GM19351 (cell line): Measurements from ENCODE around the gene MAP1B.
"Not testable (repeated sequence)": the region's sequence is repeated elsewhere in the genome, so short reads cannot be mapped to it uniquely, and the experiment has no call there.

Experiments
- ATAC-seq: cut with Tn5 transposase; IDR thresholded peaks from one replicate; pipeline ENCODE4 v1.9.1; 2021; ENCODE audit warnings: mild to moderate bottlenecking, moderate library complexity; ENCODE audit not compliant: unreplicated experiment

MAP1B gene

DNA sequence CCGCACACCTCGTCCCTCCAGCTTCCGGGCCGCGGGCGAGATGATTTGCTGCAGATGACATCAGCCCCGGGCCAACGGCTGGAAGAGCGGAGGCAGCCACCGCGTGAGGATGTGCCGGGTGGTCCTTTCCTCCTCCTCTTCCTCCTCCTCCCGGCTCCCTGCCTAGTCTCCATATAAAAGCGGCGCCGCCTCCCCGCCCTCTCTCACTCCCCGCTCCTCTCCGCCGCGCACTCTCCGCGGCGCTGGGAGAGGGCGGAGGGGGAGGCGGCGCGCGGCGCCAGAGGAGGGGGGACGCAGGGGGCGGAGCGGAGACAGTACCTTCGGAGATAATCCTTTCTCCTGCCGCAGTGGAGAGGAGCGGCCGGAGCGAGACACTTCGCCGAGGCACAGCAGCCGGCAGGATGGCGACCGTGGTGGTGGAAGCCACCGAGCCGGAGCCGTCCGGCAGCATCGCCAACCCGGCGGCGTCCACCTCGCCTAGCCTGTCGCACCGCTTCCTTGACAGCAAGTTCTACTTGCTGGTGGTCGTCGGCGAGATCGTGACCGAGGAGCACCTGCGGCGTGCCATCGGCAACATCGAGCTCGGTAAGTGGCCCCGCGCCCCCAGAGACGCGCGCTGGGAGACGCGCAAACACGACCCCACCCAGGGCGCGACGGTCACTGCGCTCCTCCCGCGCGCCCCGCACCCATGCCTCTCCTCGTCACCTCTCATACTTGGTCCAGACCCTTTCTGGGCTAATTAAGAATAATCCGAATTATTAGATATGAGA is at the start of gene MAP1B:
Gene MAP1B, plus strand, starts transcription at position 345 of the 770 bp plus-strand sequence. Its CDS starts 57 bp downstream, at position 402.
- ATAC-seq = peak; percentile 27

- no peak for ATAC-seq
Observed at GRCh38 chr5:72057816-72058215, 49.5 kb upstream of the MAP1B start.

- ATAC-seq = no peak
Observed at GRCh38 chr5:72063219-72063819, 44.0 kb upstream of the MAP1B start.

DNA sequence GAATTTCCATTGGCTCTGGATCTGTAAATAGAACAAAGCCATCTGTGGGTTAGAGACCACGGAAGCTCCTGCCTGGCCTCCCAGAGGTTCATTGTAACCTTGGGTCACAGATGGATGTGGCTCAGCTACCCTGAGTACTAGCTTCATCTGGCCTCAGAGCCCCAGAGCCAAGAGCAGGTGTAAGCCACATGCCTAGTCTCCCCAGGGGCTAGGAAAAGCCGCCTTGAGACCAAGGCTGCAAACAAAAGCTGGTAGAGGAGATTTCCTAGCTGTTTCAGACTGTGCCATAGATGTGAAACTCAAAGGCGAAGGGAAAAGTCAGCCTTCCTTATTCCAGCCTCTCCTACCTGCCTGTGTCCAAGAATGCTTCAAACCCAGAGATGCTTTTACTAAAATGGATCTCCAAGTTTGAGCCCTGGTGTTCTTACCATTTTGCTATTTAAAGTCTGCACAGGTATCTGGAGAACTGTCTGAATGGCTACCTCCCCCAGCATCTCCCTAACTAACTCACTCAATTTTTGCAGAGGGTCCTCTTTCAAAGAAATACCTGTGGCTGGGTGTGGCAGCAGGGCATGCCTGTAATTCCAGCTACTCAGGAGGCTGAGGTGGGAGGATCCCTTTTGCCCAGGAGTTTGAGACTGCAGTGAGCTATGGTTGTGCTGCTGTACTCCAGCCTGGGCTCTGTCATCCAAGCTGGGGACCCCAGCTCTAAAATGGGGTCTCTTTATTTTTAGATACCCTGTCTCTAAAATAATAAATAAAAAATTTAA is 42.3 kb upstream of the MAP1B start:
- ATAC-seq = no peak

GRCh38 chr5:72065751-72066255 is 41.5 kb upstream of the MAP1B start:
- ATAC-seq = no peak

DNA sequence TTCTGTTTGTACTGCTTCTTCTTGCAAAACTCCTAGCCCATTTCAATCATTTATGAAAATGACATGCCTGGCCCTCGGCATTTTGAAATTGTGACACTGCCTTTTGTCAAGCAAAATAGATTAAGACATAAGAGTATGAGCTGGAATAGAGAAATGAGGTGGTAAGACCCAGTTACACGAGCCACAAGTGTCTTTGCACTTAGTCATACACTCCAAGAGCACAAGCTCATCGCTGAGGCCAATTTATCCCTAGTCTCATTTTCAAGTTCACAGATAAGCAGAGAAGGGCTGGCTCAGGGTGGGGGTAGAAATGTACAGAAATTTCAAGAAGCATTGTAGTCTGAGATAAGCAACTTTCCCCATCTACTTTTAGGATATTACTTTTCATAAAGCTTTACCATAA is 40.6 kb upstream of the MAP1B start:
- no peak for ATAC-seq

- no peak for ATAC-seq
Observed at GRCh38 chr5:72067682-72068470, 39.4 kb upstream of the MAP1B start.

GRCh38 chr5:72070529-72070928 is 36.7 kb upstream of the MAP1B start:
- ATAC-seq = no peak

DNA sequence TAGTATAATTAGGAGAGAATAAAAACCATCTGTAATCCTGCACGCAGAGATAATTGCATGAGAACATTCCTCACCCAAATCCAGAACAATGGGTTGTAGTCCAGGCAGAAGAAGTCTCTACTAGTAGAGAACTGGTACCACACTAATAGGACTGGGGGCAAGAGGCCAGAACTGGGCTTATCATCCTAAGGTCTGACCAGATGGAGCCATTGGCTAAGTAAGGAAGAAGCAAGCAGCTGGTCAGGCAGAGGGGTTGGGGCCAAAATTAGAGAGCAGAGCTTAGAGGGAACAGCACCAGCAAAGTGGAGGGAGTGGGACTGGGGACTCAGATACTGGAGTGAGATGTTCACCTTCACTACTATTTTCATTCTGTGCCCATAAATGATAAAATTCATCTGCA is 35.4 kb upstream of the MAP1B start:
- ATAC-seq = no peak

DNA sequence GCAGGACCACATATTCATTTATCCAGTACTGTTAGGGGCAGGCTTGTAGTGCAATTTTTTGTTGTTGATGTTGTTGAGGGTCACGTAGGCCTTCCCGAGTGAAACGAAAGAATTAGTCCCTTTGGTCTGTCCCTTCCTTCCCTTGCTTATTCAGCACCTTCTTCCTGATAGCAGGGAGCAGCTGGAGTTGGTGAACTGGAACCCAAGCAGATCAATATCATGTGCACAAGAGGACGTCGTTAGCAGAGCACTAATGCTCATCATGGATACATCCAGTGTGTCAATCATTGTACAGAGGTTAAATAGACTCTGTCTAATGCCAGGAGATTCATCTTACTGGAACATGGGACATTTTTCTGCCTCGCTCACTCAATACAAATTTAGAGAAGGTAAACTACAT is 33.0 kb upstream of the MAP1B start:
- ATAC-seq = no peak

- no peak for ATAC-seq
Observed at GRCh38 chr5:72075461-72075860, 31.8 kb upstream of the MAP1B start.

DNA sequence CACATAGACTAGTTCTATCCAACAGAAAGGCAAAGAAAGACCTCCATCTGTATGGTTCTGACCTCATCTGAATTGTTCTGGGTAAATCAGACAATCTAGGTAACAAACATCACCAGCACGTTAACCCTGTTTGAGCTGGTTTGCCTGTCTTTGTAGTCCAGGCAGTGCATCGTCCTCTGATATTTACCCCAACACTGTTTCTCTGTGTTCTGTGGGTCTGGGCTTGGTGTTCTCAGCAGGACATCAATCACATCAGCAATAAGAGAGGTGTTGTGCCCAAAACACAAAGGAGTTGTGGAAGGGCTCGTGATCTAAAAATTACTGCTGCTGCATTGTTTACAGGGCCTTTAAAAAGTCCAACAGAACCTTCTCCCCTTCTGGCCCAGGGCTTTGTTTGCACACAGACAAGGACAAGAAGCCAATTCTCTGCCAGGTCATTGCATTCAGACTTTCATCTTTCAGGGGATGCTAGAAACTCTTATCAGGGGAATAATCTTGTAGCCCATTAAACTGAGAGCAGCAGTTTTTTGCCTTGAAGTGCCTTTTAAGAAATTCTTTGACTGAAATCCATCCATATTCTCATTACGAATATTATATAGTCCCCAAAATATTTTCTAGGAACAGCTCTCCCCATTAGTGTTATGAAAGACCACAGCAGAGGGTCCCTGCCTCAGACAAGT is 30.5 kb upstream of the MAP1B start:
- no peak for ATAC-seq

DNA sequence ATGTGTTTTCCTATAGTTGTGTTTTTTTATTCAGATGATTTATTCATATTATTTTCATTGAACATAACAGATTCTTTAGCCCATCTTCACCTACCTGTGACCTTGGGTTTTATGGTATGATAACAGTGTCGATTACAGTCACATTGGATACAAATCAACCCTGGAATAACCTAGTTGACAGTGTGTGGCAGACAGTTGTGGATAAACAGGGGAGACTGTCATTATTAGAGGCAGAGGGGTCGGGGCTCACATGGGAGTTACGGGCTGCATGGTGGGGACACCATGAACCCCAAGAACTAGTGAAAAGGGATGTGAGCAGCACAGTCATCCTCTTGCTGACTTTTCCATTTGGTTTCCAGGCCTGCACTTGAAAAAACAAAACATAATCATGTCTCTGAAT is 29.9 kb upstream of the MAP1B start:
- no peak for ATAC-seq

GRCh38 chr5:72079288-72079687 is 28.0 kb upstream of the MAP1B start:
- no peak for ATAC-seq

- ATAC-seq = no peak
Observed at GRCh38 chr5:72082048-72082447, 25.2 kb upstream of the MAP1B start.

DNA sequence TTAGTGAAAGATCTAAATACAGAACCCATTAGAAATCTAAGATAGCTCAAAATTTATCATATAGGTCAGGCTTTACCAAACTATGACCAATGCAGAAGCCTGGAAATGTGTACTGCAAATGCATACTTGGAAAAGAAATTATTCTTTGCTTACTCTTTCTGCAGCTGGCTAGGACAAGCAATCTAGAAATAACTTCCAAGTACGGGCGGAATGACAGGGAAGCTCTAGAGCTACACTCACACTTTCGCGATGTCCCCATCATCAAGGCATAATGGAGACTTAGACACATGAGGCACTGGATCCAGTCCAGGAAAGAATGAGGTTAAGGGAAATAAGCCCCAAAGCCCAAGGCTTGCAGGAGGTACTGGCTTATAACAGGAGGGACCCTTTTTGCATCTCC is 22.4 kb upstream of the MAP1B start:
- no peak for ATAC-seq

DNA sequence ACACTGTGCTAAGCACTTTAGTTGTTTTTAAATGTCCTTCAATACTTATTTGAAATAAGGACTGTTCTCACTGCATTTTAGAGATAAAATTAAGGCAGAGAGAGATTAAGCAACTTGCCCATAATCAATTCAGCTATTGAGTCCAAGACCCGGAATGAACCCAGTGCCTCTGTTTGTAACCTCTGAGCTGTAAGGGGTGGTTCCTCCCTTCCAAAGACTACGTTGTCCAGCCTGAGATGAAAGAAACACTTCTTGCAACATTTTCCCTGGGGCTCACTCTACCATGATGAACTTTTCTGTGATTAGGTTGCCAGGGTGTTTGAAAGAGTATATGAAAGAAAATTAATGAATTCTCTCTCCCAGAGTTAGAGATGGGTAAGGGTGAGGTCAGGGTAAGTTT is 22.0 kb upstream of the MAP1B start:
- no peak for ATAC-seq

DNA sequence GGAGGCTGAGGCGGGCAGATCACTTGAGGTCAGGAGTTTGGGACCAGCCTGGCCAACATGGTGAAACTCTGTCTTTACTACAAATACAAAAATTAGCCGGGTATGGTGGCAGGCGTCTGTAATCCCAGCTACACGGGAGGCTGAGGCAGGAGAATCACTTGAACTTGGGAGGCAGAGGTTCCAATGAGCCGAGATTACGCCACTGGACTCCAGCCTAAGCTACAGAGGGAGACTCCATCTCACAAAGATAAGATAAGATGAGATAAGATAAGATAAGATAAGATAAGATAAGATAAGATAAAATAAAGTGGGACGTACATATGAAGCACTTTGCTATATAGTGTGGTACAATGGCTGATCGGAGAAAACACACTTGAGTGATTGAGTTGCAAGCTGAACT is 17.6 kb upstream of the MAP1B start:
- not testable (repeated sequence) for ATAC-seq

GRCh38 chr5:72092074-72092473 is 15.2 kb upstream of the MAP1B start:
- ATAC-seq = no peak

DNA sequence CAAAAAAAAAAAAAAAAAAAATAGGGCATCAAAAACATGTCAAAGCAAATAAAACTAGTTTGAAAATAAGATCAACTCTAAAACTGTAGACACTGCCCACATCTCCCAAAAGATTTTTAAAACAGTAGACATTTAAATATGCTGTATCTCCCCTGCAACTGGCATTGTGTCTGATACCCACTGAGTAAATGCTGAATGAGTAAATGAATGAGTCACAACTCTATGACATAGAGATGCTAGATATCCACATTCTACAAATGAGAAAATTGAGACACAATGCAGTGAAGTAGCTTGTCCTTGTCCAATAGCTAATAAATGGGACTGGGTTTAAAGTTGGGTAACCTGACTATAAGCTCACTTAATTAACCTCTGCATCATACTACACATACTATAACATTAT is 14.1 kb upstream of the MAP1B start:
- no peak for ATAC-seq
